OCI-LY3 (cell line): Measurements from ENCODE around the gene SLC6A6.

Experiments
- H2AFZ ChIP-seq: fragments of 200-600, 300-600 bp; shearing (Covaris generic); 2 replicates; pipeline ENCODE4 v1.6.0; 2014; ENCODE audit warnings: antibody characterized with exemption, low read depth, low read length
- H3K27ac ChIP-seq: fragments of 200-600, 300-600 bp; sonication (generic); 2 replicates; pipeline ENCODE4 v1.5.1; 2014; ENCODE audit warnings: mild to moderate bottlenecking, low read length, moderate library complexity, mixed read lengths
- H3K27me3 ChIP-seq: fragments of 200-600, 300-600 bp; sonication (generic); 2 replicates; pipeline ENCODE4 v1.6.1; 2014; ENCODE audit warnings: low read depth, low read length, mixed read lengths
- H3K36me3 ChIP-seq: fragments of 200-600, 300-600 bp; sonication (generic); replicated peaks from 2 replicates; pipeline ENCODE3; 2014; ENCODE audit warnings: low read depth, low read length, mixed read lengths
- H3K4me1 ChIP-seq: fragments of 300-600, 200-600 bp; sonication (generic); 2 replicates; pipeline ENCODE4 v1.6.1; 2014; ENCODE audit warnings: low read length, mixed read lengths
- H3K4me2 ChIP-seq: fragments of 200-600, 300-600 bp; sonication (generic); 2 replicates; pipeline ENCODE4 v1.6.1; 2014; ENCODE audit warnings: low read length, mixed read lengths
- H3K4me3 ChIP-seq: fragments of 300-600, 200-600 bp; sonication (generic); 2 replicates; pipeline ENCODE4 v1.5.1; 2014; ENCODE audit warnings: antibody characterized with exemption, mild to moderate bottlenecking, low read length, moderate library complexity
- H3K79me2 ChIP-seq: fragments of 300-600, 200-600 bp; shearing (Covaris generic); 2 replicates; pipeline ENCODE4 v1.6.1; 2014; ENCODE audit warnings: mild to moderate bottlenecking, low read length, mixed read lengths
- H3K9ac ChIP-seq: fragments of 300-600, 200-600 bp; shearing (Covaris generic); 2 replicates; pipeline ENCODE4 v1.6.0; 2014; ENCODE audit warnings: mild to moderate bottlenecking, low read length, moderate library complexity
- H3K9me3 ChIP-seq: fragments of 200-600, 300-600 bp; shearing (Covaris generic); 2 replicates; pipeline ENCODE4 v1.6.1; 2014; ENCODE audit warnings: low read length, mixed read lengths; ENCODE audit not compliant: insufficient read depth
- H4K20me1 ChIP-seq: fragments of 200-600, 300-600 bp; sonication (generic); 2 replicates; pipeline ENCODE4 v1.6.1; 2016; ENCODE audit warnings: low read length, mixed read lengths; ENCODE audit not compliant: insufficient read depth
- CTCF ChIP-seq: fragments of 200-600, 300-600 bp; sonication (generic); IDR thresholded peaks from 2 replicates; pipeline ENCODE4 v1.5.1; 2014; ENCODE audit warnings: antibody characterized with exemption, low read length, low read depth
- EZH2phosphoT487 ChIP-seq: fragments of 200-600 bp; shearing (Covaris generic); IDR thresholded peaks from 2 replicates; pipeline ENCODE4 v1.6.1; 2018; ENCODE audit warnings: antibody characterized with exemption, mixed run types, low read depth

The SLC6A6 gene

GRCh38 chr3:14536837-14537589 is 134.6 kb downstream of the SLC6A6 start:
- Histone ChIP-seq H3K4me2 (no peak overlapping the region), H3K9me3 (no peaks in the 10 kb centered on the region), H3K79me2 (no peaks in the 10 kb centered on the region), H3K27ac (no peak overlapping the region), H3K27me3 (peaks cover 15% of the 10 kb centered on the region), H3K9ac (no peak overlapping the region), H2AFZ (no peak overlapping the region), H3K4me1 (no peaks in the 10 kb centered on the region), H3K36me3 (no peaks in the 10 kb centered on the region), H4K20me1 (no peaks in the 10 kb centered on the region), H3K4me3 (no peak overlapping the region)
- TF ChIP-seq CTCF (no peak), EZH2phosphoT487 (no peak)

- H2AFZ ChIP-seq: no peak overlapping the region
- TF ChIP-seq EZH2phosphoT487: no peak
- TF ChIP-seq CTCF: no peak
- no peaks in the 10 kb centered on the region for H3K36me3 ChIP-seq
These were observed 135.4 kb downstream of the SLC6A6 start for GRCh38 chr3:14537590-14538450.

GRCh38 chr3:14538451-14539088 is 136.2 kb downstream of the SLC6A6 start:
- Histone ChIP-seq H3K36me3 (no peaks in the 10 kb centered on the region), H3K79me2 (no peaks in the 10 kb centered on the region), H3K9me3 (no peaks in the 10 kb centered on the region), H2AFZ (no peak overlapping the region), H3K4me2 (no peak overlapping the region), H3K4me1 (no peaks in the 10 kb centered on the region), H3K27ac (no peak overlapping the region), H3K4me3 (no peak overlapping the region), H4K20me1 (no peaks in the 10 kb centered on the region), H3K9ac (no peak overlapping the region), H3K27me3 (peaks cover 17% of the 10 kb centered on the region)
- TF ChIP-seq CTCF (no peak), EZH2phosphoT487 (no peak)

More at GRCh38 chr3:14537590-14538450, 135.4 kb downstream of the SLC6A6 start:
- Histone ChIP-seq H3K9me3 (no peaks in the 10 kb centered on the region), H3K27ac (no peak overlapping the region), H3K4me3 (no peak overlapping the region), H3K4me2 (no peak overlapping the region), H3K27me3 (peaks cover 23% of the 10 kb centered on the region), H3K9ac (no peak overlapping the region), H3K4me1 (no peaks in the 10 kb centered on the region), H3K79me2 (no peaks in the 10 kb centered on the region), H4K20me1 (no peaks in the 10 kb centered on the region)
